Mucosa of rectum (tissue), 2 donors: ENCODE data around the gene TMC2.
A peak's percentile ranks its signal among the peaks of the same experiment; 100 is the strongest.
"Not testable (repeated sequence)": the region's sequence is repeated elsewhere in the genome, so short reads cannot be mapped to it uniquely, and the experiment has no call there.

Experiments used
- H3K27ac ChIP-seq, 2 donors: one replicate each; pipeline ENCODE4 v1.7.0; 2013; ENCODE audit warnings: inconsistent platforms in 2 of 2, low read depth in 2 of 2, low read length in 2 of 2
- H3K27me3 ChIP-seq, 2 donors: one replicate each; pipeline ENCODE4 v1.7.0; 2013; ENCODE audit warnings: low read length in 2 of 2; ENCODE audit not compliant: control insufficient read depth in 2 of 2, insufficient read depth in 2 of 2
- H3K36me3 ChIP-seq, 2 donors: one replicate each; pipeline ENCODE4 v1.7.0; 2013; ENCODE audit warnings: low read length in 2 of 2; ENCODE audit not compliant: control insufficient read depth in 2 of 2, insufficient read depth in 2 of 2
- H3K4me1 ChIP-seq, 2 donors: one replicate each; pipeline ENCODE4 v1.7.0; 2013; ENCODE audit warnings: low read length in 2 of 2, mild to moderate bottlenecking in 1 of 2; ENCODE audit not compliant: control insufficient read depth in 2 of 2, insufficient read depth in 2 of 2
- H3K4me3 ChIP-seq, 2 donors: one replicate each; pipeline ENCODE4 v1.7.0; 2013; ENCODE audit warnings: low read length in 2 of 2
- H3K9ac ChIP-seq, 2 donors: one replicate each; pipeline ENCODE4 v1.7.0; 2013; ENCODE audit warnings: low read length in 2 of 2, low read depth in 1 of 2, mild to moderate bottlenecking in 1 of 2
- H3K9me3 ChIP-seq, 2 donors: one replicate each; pipeline ENCODE4 v1.7.0; 2013; ENCODE audit warnings: low read length in 2 of 2; ENCODE audit not compliant: control insufficient read depth in 2 of 2
- donor health status: healthy.
- donor health status: Normal muscosa, but diverticular disease.

Gene TMC2, protein sequence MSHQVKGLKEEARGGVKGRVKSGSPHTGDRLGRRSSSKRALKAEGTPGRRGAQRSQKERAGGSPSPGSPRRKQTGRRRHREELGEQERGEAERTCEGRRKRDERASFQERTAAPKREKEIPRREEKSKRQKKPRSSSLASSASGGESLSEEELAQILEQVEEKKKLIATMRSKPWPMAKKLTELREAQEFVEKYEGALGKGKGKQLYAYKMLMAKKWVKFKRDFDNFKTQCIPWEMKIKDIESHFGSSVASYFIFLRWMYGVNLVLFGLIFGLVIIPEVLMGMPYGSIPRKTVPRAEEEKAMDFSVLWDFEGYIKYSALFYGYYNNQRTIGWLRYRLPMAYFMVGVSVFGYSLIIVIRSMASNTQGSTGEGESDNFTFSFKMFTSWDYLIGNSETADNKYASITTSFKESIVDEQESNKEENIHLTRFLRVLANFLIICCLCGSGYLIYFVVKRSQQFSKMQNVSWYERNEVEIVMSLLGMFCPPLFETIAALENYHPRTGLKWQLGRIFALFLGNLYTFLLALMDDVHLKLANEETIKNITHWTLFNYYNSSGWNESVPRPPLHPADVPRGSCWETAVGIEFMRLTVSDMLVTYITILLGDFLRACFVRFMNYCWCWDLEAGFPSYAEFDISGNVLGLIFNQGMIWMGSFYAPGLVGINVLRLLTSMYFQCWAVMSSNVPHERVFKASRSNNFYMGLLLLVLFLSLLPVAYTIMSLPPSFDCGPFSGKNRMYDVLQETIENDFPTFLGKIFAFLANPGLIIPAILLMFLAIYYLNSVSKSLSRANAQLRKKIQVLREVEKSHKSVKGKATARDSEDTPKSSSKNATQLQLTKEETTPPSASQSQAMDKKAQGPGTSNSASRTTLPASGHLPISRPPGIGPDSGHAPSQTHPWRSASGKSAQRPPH

DNA sequence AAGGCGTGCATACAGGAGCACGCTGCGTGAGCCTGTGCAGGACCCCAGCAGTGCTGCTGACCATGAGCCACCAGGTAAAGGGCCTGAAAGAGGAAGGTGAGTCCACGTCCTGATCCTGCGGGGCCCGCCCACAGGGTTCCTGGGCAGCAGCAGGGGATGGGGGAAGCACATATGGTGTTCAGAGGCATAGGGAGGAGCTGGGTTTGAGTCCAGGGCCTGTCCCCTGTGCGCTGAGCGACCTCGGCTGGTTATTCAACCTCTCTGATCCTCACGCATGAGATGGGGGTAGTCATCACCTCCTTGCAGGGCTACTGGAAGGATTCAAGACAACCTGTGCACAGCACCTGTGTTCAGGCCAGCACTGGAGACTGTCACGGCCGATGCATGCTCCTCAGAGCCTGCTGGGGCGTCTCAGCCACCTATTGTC, at the start of gene TMC2:
Gene TMC2 (plus strand): TSS at position 14 of the 427 bp plus-strand sequence. CDS start 49 bp downstream, at position 63.
- Histone ChIP-seq H3K9ac (no peak within 1 kb of the TSS), H3K9me3 (no peaks in the 10 kb centered on the region), H3K27ac (no peak within 1 kb of the TSS), H3K27me3 (peaks cover 5 to 7% of the 10 kb centered on the region in 2 donors), H3K4me1 (no peaks in the 10 kb centered on the region), H3K4me3 (no peak within 1 kb of the TSS), H3K36me3 (no peaks in the 10 kb centered on the region)

DNA sequence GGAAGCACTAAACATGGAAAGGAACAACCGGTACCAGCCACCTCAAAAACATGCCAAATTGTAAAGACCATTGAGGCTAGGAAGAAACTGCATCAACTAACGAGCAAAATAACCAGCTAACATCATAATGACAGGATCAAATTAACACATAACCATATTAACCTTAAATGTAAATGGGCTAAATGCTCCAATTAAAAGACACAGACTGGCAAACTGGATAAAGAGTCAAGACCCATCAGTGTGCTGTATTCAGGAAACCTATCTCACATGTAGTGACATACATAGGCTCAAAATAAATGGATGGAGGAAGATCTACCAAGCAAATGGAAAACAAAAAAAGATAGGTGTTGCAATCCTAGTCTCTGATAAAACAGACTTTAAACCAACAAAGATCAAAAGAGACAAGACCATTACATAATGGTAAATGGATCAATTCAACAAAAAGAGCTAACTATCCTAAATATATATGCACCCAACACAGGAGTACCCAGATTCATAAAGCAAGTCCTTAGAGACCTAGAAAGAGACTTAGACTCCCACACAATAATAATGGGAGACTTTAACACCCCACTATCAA, 33.5 kb upstream of the TMC2 start:
- H3K9ac ChIP-seq, H3K4me3 ChIP-seq, H3K9me3 ChIP-seq, H3K27me3 ChIP-seq, H3K27ac ChIP-seq, H3K4me1 ChIP-seq: not testable (repeated sequence)
- H3K36me3 ChIP-seq = peaks cover 3 to 18% of the 10 kb centered on the region in 2 donors

DNA sequence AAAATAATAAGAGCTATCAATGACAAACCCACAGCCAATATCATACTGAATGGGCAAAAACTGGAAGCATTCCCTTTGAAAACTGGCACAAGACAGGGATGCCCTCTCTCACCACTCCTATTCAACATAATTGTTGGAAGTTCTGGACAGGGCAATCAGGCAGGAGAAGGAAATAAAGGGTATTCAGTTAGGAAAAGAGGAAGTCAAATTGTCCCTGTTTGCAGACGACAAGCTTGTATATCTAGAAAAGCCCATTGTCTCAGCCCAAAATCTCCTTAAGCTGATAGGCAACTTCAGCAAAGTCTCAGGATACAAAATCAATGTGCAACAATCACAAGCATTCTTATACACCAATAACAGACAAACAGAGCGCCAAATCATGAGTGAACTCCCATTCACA, 31.6 kb upstream of the TMC2 start:
- H3K9ac ChIP-seq, H3K4me1 ChIP-seq, H3K4me3 ChIP-seq, H3K27me3 ChIP-seq, H3K27ac ChIP-seq, H3K9me3 ChIP-seq, H3K36me3 ChIP-seq: not testable (repeated sequence)

DNA sequence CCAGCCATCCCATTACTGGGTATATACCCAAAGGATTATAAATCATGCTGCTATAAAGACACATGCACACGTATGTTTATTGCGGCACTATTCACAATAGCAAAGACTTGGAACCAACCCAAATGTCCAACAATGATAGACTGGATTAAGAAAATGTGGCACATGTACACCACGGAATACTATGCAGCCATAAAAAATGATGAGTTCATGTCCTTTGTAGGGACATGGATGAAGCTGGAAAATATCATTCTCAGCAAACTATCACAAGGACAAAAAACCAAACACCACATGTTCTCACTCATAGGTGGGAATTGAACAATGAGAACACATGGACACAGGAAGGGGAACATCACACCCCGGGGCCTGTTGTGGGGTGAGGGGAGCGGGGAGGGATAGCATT, 29.9 kb upstream of the TMC2 start:
- H3K4me3 ChIP-seq, H3K4me1 ChIP-seq, H3K36me3 ChIP-seq, H3K27me3 ChIP-seq, H3K9me3 ChIP-seq, H3K9ac ChIP-seq, H3K27ac ChIP-seq: not testable (repeated sequence)

DNA sequence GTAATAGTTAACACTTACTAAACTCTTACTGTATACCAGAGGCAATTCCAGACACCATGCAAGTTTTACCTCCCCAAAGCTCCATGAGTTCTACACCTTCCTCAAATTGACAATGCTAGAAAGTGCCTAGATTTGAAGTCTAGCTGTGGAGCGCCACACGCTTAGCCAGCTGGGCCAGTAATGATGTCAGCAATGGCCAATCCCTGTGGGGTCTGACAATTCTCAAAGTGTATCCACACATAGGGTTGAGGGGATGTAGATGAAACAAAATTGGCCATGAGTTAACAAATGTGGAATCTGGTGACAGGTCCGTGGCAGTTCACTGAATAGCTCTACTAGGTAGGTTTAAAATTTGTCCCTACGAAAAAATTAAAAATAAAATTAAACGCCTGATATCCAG, 28.9 kb upstream of the TMC2 start:
- H3K4me3 ChIP-seq = peak overlapping the region; percentile 84 to 98
- no peaks in the 10 kb centered on the region for H3K27me3 ChIP-seq
- peak overlapping the region in 1 of 2 donors; percentile 93 for H3K9ac ChIP-seq
- H3K4me1 ChIP-seq = peaks cover 9 to 10% of the 10 kb centered on the region in 2 donors
- no peaks in the 10 kb centered on the region for H3K9me3 ChIP-seq
- H3K36me3 ChIP-seq = no peaks in the 10 kb centered on the region
- H3K27ac ChIP-seq = no peak overlapping the region

DNA sequence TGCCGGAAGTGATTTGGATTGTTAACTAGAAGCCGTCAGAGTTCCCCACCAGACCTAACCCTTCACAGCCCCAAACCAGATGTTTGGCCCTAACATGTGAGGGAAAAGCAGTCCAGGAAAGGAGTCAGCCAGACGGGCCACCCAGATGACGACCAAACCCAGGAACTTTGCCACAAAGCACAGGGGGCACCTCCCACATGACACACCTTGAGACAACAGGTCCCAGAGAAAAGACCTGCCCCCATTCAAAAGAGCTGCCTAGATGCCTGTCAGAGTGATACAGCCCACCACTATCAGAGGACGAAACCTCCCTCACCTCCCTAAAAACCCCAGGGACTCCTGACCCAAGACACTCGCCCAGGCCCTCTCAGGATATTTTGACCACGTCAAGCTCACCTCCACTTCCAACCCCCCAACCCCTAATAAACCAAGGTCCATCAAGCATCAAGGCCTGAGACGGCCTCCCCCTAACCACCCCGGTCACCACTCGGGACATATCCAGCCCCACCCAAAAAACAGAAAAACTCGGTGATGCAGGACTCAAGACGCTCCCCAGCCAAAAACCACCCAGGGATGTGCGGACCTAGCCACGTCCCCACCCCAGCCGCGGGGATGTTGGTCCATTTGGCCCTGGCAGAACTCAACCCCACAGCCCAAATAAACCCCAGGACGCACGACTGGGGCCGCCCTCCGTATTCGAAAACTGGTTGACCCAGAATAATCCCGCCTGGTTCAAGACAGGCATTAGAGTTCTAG, 28.3 kb upstream of the TMC2 start:
- peak overlapping the region; percentile 71 to 78 for H3K27ac ChIP-seq
- no peaks in the 10 kb centered on the region for H3K27me3 ChIP-seq
- peak overlapping the region; percentile 84 to 98 for H3K4me3 ChIP-seq

DNA sequence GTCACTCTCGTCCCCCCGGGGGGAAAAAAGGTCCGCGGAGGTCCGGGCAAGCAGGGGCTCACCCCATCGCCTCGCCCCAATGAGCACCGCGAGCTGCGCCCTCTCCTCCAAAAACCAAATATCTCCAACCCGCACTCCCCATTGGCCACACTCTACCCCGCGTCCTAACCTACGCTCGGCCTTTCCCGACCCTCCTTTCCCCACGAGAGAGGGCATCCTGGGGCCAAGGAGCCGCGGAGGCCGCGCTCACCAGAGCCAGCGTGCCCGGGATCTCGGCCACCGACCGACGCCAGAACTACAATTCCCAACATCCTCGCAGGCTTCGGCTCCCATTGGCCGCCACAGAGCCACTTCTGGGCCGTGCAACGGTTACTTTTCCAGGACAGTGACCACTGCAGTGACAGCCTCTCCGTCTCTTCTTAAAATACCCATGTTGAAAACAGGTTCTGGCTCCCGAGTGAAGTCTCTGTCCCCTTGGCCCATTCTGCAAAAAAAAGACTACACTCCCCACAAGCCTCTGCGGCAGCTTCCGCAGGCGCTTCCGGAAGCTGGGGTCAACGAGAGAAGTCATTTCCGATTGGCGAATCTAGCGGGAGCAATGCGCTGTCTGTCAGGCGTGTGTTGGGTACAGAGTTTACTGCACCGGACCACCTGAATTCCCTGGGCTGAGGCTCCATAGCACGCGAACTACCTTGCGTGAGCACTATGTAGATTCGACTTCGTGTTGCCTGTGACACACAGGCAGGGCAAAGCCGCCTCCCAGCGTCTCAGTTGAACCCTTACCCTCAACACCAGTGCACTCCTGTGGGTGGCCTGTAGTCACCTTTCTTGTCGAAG, 27.5 kb upstream of the TMC2 start, which contains the start of gene ZNF343:
Gene ZNF343 (minus strand): TSS at position 285 of the 837 bp plus-strand sequence. CDS start 15,020 bp downstream, outside the sequence.
- Histone ChIP-seq H3K9ac (peak within 1 kb of the TSS; percentile 88 to 93), H3K27ac (peak within 1 kb of the TSS; percentile 71 to 78), H3K4me3 (peak within 1 kb of the TSS; percentile 84 to 98), H3K4me1 (peaks cover 9 to 10% of the 10 kb centered on the region in 2 donors), H3K27me3 (no peaks in the 10 kb centered on the region), H3K36me3 (no peaks in the 10 kb centered on the region), H3K9me3 (no peaks in the 10 kb centered on the region)

More for the DNA sequence above, 28.3 kb upstream of the TMC2 start:
- H3K36me3 ChIP-seq = no peaks in the 10 kb centered on the region
- H3K4me1 ChIP-seq = peaks cover 9 to 10% of the 10 kb centered on the region in 2 donors
- H3K9me3 ChIP-seq = no peaks in the 10 kb centered on the region
- peak overlapping the region; percentile 88 to 93 for H3K9ac ChIP-seq

DNA sequence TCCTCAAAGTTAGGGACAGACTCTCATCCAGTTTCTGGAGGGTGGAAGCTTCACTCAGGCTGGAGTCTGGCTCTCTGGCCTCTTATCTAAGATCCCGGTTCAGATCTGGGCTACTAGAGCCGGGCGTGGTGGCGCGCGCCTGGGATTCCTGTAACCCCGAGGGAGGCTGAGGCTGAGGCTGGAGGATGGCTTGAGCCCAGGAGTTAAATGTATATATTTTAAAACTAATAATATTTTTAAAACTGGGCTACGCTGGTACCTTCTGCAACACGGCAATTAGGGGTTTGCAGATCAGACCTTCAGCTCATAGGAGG, 26.9 kb upstream of the TMC2 start:
- peak overlapping the region; percentile 71 to 78 for H3K27ac ChIP-seq
- no peaks in the 10 kb centered on the region for H3K9me3 ChIP-seq
- H3K27me3 ChIP-seq = no peaks in the 10 kb centered on the region
- H3K36me3 ChIP-seq = no peaks in the 10 kb centered on the region
- peak overlapping the region; percentile 84 to 98 for H3K4me3 ChIP-seq
- peaks cover 9 to 10% of the 10 kb centered on the region in 2 donors for H3K4me1 ChIP-seq
- peak overlapping the region; percentile 88 to 93 for H3K9ac ChIP-seq

DNA sequence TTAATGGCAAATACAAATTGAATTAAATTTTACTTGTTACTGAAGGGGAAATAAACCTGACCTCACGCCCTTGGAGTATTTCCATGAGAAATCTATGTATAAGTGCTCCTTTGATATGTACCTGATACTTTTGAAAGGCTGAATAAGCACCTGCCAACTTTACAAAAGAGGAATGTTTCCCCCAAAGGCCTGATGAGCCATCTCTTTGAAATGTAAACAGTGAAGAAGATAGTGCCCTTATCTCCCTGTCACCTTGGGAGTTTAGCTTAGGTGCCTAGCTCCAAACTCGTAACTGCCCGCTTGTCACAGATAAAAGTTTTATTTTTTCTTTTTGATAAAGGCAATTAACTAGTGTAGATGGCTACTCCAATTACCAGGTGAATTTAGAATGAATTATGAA, 26.6 kb upstream of the TMC2 start:
- Histone ChIP-seq H3K4me3 (peak overlapping the region in 1 of 2 donors; percentile 98), H3K9ac (no peak overlapping the region), H3K36me3 (no peaks in the 10 kb centered on the region), H3K9me3 (no peaks in the 10 kb centered on the region), H3K27ac (no peak overlapping the region), H3K27me3 (no peaks in the 10 kb centered on the region), H3K4me1 (peaks cover 9 to 10% of the 10 kb centered on the region in 2 donors)
